MG63 (cell line): Measurements from ENCODE around the gene ZBTB8OS. TPM values are rescaled to one million over a fixed set of nuclear protein-coding genes. Genes with fewer than 3 reads are reported as not detected.
A peak's percentile ranks its signal among the peaks of the same experiment; 100 is the strongest.

Source experiments
- DNase-seq: peaks from one replicate; pipeline ENCODE4 v3.0.0-alpha.2; 2020
- H3K27me3 ChIP-seq: fragments of 250-450 bp; sonication (Bioruptor Pico); 2 replicates; pipeline ENCODE4 v1.5.1; 2020; ENCODE audit warnings: mild to moderate bottlenecking, moderate library complexity
- H3K36me3 ChIP-seq: fragments of 250-450 bp; sonication (Bioruptor Pico); 2 replicates; pipeline ENCODE4 v1.5.1; 2020; ENCODE audit warnings: mild to moderate bottlenecking, moderate library complexity
- H3K4me3 ChIP-seq: fragments of 250-450 bp; sonication (Bioruptor Pico); 2 replicates; pipeline ENCODE4 v1.5.1; 2020; ENCODE audit warnings: mild to moderate bottlenecking, moderate library complexity
- H3K9me3 ChIP-seq: fragments of 250-450 bp; sonication (Bioruptor Pico); 2 replicates; pipeline ENCODE4 v1.5.1; 2020; ENCODE audit warnings: mild to moderate bottlenecking, moderate library complexity
- total RNA-seq: library from RNA; depleted of rRNA; stranded (reverse); fragments of >200 nt; shearing (Covaris generic); gene quantifications from 2 replicates; pipeline ENCODE4 v1.2.3, GENCODE V29; 2014; ENCODE audit warnings: low replicate concordance

ZBTB8OS gene
- total RNA-seq, 1 experiment from 2014 or later, result 47.2 TPM

DNA sequence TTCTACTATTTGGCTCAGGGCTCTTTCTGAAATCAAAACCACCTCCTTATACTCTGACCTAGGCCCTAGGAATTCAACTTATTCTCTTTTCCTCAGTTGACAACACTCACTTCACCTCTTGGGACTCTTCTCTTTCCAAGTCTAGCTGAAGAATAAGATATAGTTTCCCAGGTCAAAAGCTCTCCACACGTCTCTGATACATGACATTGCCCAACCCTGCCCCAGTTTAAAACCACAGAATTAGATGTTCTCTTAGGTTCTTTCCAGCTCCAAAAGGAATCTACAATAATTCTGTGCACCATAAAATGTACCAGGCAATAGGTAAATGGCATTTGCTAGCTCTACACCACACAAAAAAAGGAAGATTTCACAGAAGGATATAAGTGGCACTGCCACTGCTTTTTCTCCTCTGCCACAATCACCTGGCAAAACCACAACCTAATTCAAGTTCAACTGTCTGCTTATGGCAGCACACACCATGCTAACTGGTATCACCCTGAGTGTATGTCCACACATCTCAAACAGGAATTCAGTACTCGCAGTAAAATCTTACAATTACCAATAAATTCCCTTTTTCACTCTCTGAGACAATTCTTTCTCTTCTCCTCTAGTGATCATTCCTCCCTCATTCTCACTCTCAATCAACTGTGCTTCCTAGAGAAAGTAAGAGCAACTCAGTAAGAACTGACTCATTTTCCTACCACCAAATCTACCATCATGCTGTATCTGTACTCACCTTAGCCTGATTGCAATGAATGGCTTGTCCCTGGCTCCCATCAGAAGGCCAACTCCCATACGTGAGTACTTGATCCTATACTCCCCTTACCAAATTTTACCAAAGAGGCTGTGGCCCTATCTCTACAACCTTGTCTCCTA lies 27.3 kb downstream of the ZBTB8OS start:
- Histone ChIP-seq H3K27me3 (no peaks in the 10 kb centered on the region), H3K9me3 (peaks cover 2% of the 10 kb centered on the region; the same call in 1 of the 2 replicates), H3K4me3 (no peak overlapping the region), H3K36me3 (peaks cover 30% of the 10 kb centered on the region)
- no peak for DNase-seq

DNA sequence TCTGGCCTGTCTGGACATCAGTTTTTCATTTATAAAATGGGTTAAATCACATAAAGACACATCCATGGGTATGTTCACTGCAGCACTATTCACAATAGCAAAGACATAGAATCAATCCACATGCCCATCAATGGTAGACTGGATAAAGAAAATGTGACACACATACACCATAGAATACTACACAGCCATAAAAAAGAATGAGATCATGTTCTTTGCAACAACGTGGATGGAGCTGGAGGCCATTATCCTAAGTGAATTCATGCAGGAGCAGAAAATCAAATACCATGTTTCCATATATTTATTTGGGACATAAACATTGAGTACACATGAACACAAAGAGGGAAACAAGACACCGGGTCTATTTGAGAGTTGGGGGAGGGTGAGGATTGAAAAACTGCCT lies 28.1 kb downstream of the ZBTB8OS start:
- no peak overlapping the region for H3K4me3 ChIP-seq
- H3K27me3 ChIP-seq, result no peaks in the 10 kb centered on the region
- peaks cover 2% of the 10 kb centered on the region; the same call in 1 of the 2 replicates for H3K9me3 ChIP-seq
- no peak for DNase-seq
- H3K36me3 ChIP-seq, result peaks cover 25% of the 10 kb centered on the region

DNA sequence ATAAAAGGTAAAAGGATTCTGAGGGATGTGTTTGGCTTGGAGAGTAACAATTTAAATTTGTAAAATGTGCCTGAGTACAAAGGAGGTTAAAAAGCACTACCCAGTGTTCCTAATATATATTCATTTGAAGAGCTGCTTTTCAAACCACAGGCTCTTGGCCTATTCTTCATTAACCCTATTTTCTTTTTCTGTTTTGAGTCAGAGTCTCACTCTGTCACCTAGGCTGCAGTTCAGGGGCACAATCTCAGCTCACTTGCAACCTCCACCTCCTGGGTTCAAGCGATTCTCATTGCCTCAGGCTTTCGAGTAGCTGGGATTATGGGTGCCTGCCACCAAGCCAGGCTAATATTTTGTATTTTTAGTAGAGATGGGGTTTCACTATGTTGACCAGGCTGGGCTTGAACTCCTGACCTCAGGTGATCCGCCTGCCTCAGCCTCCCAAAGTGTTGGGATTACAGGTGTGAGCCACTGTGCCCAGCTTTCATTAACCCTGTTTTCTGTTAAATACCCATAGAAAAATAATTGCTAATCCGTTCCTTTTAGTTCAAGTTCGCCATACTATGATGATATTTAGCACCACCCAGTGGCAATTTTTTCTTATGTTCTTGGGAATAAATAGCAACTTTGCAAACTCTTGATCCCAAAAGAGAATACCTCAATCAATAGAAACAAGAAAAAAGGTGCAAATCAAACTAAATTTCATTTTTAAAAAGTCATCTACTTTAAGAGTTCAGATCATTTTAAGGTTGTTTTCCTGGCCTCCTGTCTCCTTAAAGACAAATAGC lies 30.5 kb downstream of the ZBTB8OS start:
- DNase-seq, result no peak
- H3K4me3 ChIP-seq, result no peak overlapping the region
- H3K36me3 ChIP-seq, result peaks cover 17% of the 10 kb centered on the region
- H3K27me3 ChIP-seq, result no peaks in the 10 kb centered on the region
- peaks cover 2% of the 10 kb centered on the region; the same call in 1 of the 2 replicates for H3K9me3 ChIP-seq

DNA sequence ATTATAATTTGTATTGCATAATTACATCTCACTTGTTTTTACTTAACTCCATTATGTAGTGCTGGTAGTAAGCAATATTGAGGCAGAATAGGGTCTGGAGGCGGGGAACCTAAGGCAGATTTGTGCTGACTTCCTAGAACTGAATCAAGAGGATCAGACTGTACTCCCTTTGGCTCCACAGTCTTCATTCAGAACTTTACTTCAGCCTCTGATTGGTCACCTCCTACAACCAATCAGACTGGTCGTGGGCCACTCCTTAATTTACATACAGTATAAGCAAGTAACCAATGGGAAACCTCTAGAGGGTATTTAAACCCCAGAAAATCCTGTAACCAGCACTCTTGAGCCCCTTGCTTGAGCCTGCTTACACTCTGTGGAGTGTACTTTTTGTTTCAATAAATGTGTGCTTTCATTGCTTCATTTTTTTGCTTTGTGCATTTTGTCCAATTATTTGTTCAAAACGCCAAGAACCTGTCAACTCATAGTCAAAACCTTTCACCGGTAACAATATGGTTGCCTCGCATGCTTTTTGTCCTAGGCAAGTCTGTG lies 31.6 kb downstream of the ZBTB8OS start:
- peaks cover 2% of the 10 kb centered on the region; the same call in 1 of the 2 replicates for H3K9me3 ChIP-seq
- H3K36me3 ChIP-seq, result peaks cover 17% of the 10 kb centered on the region
- no peaks in the 10 kb centered on the region for H3K27me3 ChIP-seq
- DNase-seq, result no peak
- no peak overlapping the region for H3K4me3 ChIP-seq

DNA sequence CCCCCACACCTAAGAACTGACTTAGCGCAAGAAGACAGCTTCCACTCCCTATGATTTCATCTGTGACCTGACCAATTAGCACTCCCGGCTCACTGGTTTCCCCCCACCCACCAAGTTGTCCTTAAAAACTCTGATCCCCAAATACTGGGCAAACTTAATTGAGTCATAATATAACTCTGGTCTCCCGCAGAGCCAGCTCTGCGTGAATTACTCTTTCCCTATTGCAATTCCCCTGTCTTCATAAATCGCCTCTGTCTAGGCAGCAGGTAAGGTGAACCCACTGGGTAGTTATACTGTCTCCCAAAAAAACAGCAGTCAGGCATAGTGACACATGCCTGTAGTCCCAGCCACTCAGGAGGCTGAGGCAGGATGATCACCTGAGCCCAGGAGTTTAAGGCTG lies 36.9 kb downstream of the ZBTB8OS start:
- H3K36me3 ChIP-seq, result no peaks in the 10 kb centered on the region
- DNase-seq, result no peak
- H3K4me3 ChIP-seq, result no peak overlapping the region
- H3K27me3 ChIP-seq, result no peaks in the 10 kb centered on the region
- no peaks in the 10 kb centered on the region for H3K9me3 ChIP-seq

DNA sequence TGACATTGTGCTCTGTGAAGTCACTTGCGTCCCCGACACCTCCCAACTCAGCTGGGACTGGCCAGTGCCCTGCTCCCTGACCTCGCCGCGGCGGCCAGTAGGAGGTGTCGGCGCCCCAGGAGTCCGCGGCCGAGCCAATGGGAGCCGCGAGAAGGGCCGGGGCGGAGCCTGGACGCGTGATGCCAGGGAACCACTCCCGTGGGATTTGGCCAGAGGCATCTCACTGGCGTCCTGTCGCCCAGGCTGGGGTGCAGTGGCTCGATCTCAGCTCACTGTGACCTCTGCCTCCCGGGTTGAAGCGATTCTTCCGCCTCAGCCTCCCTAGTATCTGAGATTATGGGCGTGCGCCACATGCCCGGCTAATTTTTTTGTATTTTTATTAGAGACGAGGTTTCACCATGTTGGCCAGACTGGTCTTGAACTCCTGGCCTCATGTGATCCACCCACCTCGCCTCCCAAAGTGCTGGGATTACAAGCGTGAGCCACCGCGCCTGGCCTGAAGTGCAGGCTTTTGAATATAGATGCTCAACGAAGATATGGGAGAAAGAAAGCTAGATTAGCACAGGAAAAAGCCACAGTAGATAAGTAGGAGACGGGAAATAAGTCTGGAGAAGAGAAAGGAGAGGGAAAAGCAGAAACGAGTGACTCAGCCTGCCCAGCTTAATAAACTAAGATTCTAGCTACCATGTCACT lies 38.0 kb downstream of the ZBTB8OS start:
- peak; percentile 86 for DNase-seq
- H3K27me3 ChIP-seq, result no peaks in the 10 kb centered on the region
- H3K36me3 ChIP-seq, result no peaks in the 10 kb centered on the region
- no peaks in the 10 kb centered on the region for H3K9me3 ChIP-seq
- H3K4me3 ChIP-seq, result peak overlapping the region; percentile 54

DNA sequence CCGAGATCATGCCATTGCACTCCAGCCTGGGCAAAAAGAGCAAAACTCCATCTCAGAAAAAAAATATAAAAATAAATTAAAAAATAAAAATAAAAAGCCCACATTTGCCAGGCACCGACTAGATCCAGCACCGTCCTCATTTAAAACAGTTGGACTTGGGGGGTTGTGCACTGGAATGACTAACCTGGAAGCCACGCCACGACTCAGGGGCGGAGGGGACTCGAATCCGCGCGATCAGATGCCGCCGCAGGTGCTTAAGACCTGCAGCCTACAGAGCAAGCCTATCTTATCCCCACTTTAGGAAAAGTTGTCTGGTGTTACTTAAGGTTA lies 38.5 kb downstream of the ZBTB8OS start:
- H3K4me3 ChIP-seq, result peak overlapping the region; percentile 54
- no peaks in the 10 kb centered on the region for H3K9me3 ChIP-seq
- no peaks in the 10 kb centered on the region for H3K36me3 ChIP-seq
- DNase-seq, result no peak
- H3K27me3 ChIP-seq, result no peaks in the 10 kb centered on the region

GRCh38 chr1:32609180-32609579 lies 41.2 kb downstream of the ZBTB8OS start:
- DNase-seq, result no peak
- no peak overlapping the region for H3K4me3 ChIP-seq
- no peaks in the 10 kb centered on the region for H3K9me3 ChIP-seq
- H3K27me3 ChIP-seq, result no peaks in the 10 kb centered on the region
- H3K36me3 ChIP-seq, result no peaks in the 10 kb centered on the region

DNA sequence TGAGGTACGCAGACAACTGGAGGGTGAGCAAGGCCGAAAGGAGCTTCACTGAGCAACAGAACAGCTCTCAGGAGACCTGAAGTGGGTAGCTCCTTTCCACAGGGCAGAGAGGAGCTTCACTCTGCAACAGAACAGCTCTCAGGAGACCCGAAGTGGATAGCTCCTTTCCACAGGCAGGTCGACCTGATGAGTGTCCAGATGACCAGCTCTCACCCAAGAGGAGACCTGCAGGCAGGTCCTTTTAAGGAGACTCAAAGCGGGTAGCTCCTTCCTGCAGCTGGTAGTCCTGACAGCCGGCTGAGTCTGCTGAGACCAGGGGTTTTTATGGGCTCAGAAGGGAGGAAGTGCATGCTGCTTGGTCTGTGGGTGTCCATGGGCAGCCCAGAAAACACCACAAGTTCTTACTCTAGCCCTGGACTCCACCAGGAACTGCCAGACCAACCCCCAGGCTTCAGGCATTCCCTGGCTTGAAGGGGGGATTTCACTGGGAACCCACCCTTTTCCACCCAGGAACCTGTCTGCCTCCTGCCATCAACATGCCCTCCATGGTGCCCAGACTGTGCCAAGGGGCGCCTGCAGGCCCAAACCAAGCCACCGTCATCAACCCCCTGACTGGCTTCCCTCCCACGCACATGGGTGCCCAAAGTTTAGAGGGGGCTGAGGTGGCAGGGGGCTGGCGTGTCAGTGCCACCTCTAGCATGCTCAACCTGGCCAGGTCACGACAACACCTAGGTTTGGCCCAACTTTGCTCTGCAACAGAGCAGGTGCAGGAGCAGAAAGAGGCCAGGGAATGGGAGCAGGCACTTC lies 43.6 kb downstream of the ZBTB8OS start:
- no peaks in the 10 kb centered on the region for H3K36me3 ChIP-seq
- no peak for DNase-seq
- no peaks in the 10 kb centered on the region for H3K9me3 ChIP-seq
- no peaks in the 10 kb centered on the region for H3K27me3 ChIP-seq
- no peak overlapping the region for H3K4me3 ChIP-seq

DNA sequence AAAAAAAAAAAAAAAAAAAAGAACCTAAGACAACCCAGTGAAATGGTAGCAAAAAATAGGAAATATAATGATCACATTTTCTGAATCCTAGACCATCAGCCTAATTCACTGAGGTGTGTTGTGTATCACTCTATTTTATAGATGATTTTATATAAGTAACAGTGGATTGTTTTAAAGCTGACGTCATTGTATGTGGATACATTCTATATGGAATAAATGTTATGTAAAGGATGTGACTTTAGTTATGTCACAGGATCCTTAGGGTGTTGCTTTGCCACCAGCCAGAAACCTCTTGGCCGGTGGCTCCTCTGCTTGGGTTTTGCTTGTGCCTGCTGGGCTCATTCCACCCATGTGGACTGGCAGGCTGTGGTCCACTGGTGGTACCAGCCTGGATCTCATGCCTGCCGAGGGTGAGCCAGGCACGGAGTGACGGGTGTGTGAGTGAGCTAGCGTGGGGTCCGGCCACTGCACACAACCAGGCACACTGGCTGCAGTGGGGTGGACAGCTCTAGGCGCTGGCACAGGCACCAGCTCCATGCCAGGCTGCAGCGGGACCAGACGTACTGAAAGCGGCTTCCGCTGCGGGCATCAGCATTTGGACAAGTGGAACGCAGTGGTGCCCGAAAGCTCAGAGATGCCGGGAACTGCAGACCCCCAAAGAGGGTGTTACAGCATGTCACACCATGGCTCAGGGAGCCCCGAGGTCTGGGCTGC lies 44.5 kb downstream of the ZBTB8OS start:
- no peak for DNase-seq
- no peaks in the 10 kb centered on the region for H3K36me3 ChIP-seq
- no peaks in the 10 kb centered on the region for H3K27me3 ChIP-seq
- H3K9me3 ChIP-seq, result no peaks in the 10 kb centered on the region
- no peak overlapping the region for H3K4me3 ChIP-seq

DNA sequence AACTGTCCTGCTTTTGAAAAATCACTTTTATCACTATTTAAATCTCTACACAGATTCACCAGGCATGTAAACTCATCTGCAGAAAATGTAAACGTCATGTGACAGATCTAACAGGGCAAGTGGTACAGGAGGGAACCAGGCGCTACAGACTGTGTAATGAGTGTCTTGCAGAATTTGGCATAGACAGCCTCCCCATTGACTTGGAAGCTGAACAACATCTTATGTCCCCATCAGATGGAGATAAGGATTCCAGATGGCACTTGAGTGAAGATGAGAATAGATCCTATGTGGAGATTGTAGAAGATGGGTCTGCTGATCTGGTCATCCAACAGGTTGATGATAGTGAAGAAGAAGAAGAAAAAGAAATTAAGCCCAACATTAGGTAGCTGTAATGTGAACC lies 50.3 kb downstream of the ZBTB8OS start:
- H3K36me3 ChIP-seq, result no peaks in the 10 kb centered on the region; the same call in 1 of the 2 replicates
- H3K9me3 ChIP-seq, result no peaks in the 10 kb centered on the region
- no peak overlapping the region for H3K4me3 ChIP-seq
- no peaks in the 10 kb centered on the region for H3K27me3 ChIP-seq
- no peak for DNase-seq

DNA sequence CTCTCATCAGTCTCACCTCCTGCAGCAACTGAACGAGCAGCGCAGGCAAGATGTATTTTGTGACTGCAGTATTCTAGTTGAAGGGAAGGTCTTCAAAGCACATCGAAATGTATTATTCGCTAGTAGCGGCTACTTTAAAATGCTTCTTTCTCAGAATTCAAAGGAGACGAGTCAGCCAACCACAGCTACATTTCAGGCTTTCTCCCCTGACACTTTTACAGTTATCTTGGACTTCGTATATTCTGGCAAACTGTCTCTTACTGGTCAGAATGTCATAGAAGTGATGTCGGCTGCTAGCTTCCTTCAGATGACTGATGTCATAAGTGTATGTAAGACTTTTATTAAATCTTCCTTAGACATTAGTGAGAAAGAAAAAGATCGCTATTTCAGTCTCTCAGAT lies 57.4 kb downstream of the ZBTB8OS start:
- no peaks in the 10 kb centered on the region for H3K9me3 ChIP-seq
- no peaks in the 10 kb centered on the region; the same call in 1 of the 2 replicates for H3K36me3 ChIP-seq
- H3K4me3 ChIP-seq, result no peak overlapping the region
- DNase-seq, result no peak
- no peaks in the 10 kb centered on the region for H3K27me3 ChIP-seq

- H3K36me3 ChIP-seq, result no peaks in the 10 kb centered on the region
- H3K27me3 ChIP-seq, result no peaks in the 10 kb centered on the region
- no peaks in the 10 kb centered on the region for H3K9me3 ChIP-seq
- no peak for DNase-seq
- H3K4me3 ChIP-seq, result no peak overlapping the region
Measured at GRCh38 chr1:32580348-32581017, 69.9 kb downstream of the ZBTB8OS start.
